Measurements from ENCODE around the gene KCNQ1.

GRCh38 chr11:2731130-2732125, 286.6 kb downstream of the KCNQ1 start:
- TF ChIP-seq POLR2A (IDR thresholded peaks at IDR 0.05; ENCODE audit: low read depth, low read length) (no peak), TAF1 (IDR thresholded peaks at IDR 0.05; ENCODE audit: low read depth, low read length) (no peak), POLR2AphosphoS5 (IDR thresholded peaks at IDR 0.05; ENCODE audit: low read depth, low read length) (no peak)

Data from GM12891 (cell line).